Measurements from ENCODE around the gene KRTAP1-4.
"Not testable (repeated sequence)": the region's sequence is repeated elsewhere in the genome, so short reads cannot be mapped to it uniquely, and the experiment has no call there.

The KRTAP1-4 gene

GRCh38 chr17:41018541-41018940 lies 11.5 kb downstream of the KRTAP1-4 start:
- TF ChIP-seq GATA2 (IDR thresholded peaks at IDR 0.05; ENCODE audit: low read depth, low read length) (no peak), GATA3 (IDR thresholded peaks at IDR 0.05; ENCODE audit: low read depth, low read length) (no peak)

GRCh38 chr17:41016578-41017215 lies 13.3 kb downstream of the KRTAP1-4 start:
- TF ChIP-seq GATA2 (IDR thresholded peaks at IDR 0.05; ENCODE audit: low read depth, low read length) (no peak), GATA3 (IDR thresholded peaks at IDR 0.05; ENCODE audit: low read depth, low read length) (no peak)

GRCh38 chr17:41015454-41015853 lies 14.5 kb downstream of the KRTAP1-4 start:
- TF ChIP-seq GATA3 (IDR thresholded peaks at IDR 0.05; ENCODE audit: low read depth, low read length), result no peak

GRCh38 chr17:41013606-41014005 lies 16.4 kb downstream of the KRTAP1-4 start:
- TF ChIP-seq GATA2 (IDR thresholded peaks at IDR 0.05; ENCODE audit: low read depth, low read length), result no peak
- TF ChIP-seq GATA3 (IDR thresholded peaks at IDR 0.05; ENCODE audit: low read depth, low read length), result no peak

GRCh38 chr17:41013181-41013580 lies 16.8 kb downstream of the KRTAP1-4 start:
- no peak for TF ChIP-seq GATA2 (IDR thresholded peaks at IDR 0.05; ENCODE audit: low read depth, low read length)
- TF ChIP-seq GATA3 (IDR thresholded peaks at IDR 0.05; ENCODE audit: low read depth, low read length), result no peak

- TF ChIP-seq GATA3 (IDR thresholded peaks at IDR 0.05; ENCODE audit: low read depth, low read length), result no peak
- no peak for TF ChIP-seq GATA2 (IDR thresholded peaks at IDR 0.05; ENCODE audit: low read depth, low read length)
These were observed 17.5 kb downstream of the KRTAP1-4 start for GRCh38 chr17:41012326-41013120.

- no peak for TF ChIP-seq GATA2 (IDR thresholded peaks at IDR 0.05; ENCODE audit: low read depth, low read length)
- no peak for TF ChIP-seq GATA3 (IDR thresholded peaks at IDR 0.05; ENCODE audit: low read depth, low read length)
These were observed 19.6 kb downstream of the KRTAP1-4 start for GRCh38 chr17:41010441-41010840.

- TF ChIP-seq GATA2 (IDR thresholded peaks at IDR 0.05; ENCODE audit: low read depth, low read length), result no peak
- no peak for TF ChIP-seq GATA3 (IDR thresholded peaks at IDR 0.05; ENCODE audit: low read depth, low read length)
These were observed 20.1 kb downstream of the KRTAP1-4 start for GRCh38 chr17:41009936-41010335.

GRCh38 chr17:41009301-41009760 lies 20.7 kb downstream of the KRTAP1-4 start:
- TF ChIP-seq GATA2 (IDR thresholded peaks at IDR 0.05; ENCODE audit: low read depth, low read length) (no peak), GATA3 (IDR thresholded peaks at IDR 0.05; ENCODE audit: low read depth, low read length) (no peak)

- TF ChIP-seq GATA2 (IDR thresholded peaks at IDR 0.05; ENCODE audit: low read depth, low read length), result no peak
- no peak for TF ChIP-seq GATA3 (IDR thresholded peaks at IDR 0.05; ENCODE audit: low read depth, low read length)
These were observed 21.2 kb downstream of the KRTAP1-4 start, which contains the start of gene KRTAP3-1 for GRCh38 chr17:41008811-41009210. TSS of gene KRTAP3-1 (minus strand) at chr17:41009128. CDS start at chr17:41009074, 54 bp downstream.

- TF ChIP-seq GATA3 (IDR thresholded peaks at IDR 0.05; ENCODE audit: low read depth, low read length) (no peak), GATA2 (IDR thresholded peaks at IDR 0.05; ENCODE audit: low read depth, low read length) (no peak)
These were observed 25.6 kb downstream of the KRTAP1-4 start for GRCh38 chr17:41004397-41004796.

- TF ChIP-seq GATA2 (IDR thresholded peaks at IDR 0.05; ENCODE audit: low read depth, low read length), result no peak
- TF ChIP-seq GATA3 (IDR thresholded peaks at IDR 0.05; ENCODE audit: low read depth, low read length), result no peak
These were observed 26.1 kb downstream of the KRTAP1-4 start for GRCh38 chr17:41003926-41004325.

- TF ChIP-seq GATA3 (IDR thresholded peaks at IDR 0.05; ENCODE audit: low read depth, low read length) (no peak), GATA2 (IDR thresholded peaks at IDR 0.05; ENCODE audit: low read depth, low read length) (no peak)
These were observed 27.2 kb downstream of the KRTAP1-4 start for GRCh38 chr17:41002814-41003213.

- TF ChIP-seq GATA2 (IDR thresholded peaks at IDR 0.05; ENCODE audit: low read depth, low read length), result no peak
- TF ChIP-seq GATA3 (IDR thresholded peaks at IDR 0.05; ENCODE audit: low read depth, low read length), result no peak
These were observed 28.2 kb downstream of the KRTAP1-4 start for GRCh38 chr17:41001795-41002194.

- TF ChIP-seq GATA2, GATA3 (IDR thresholded peaks at IDR 0.05; ENCODE audit: low read depth, low read length): not testable (repeated sequence)
These were observed 30.4 kb downstream of the KRTAP1-4 start, which contains the start of gene KRTAP3-2 for GRCh38 chr17:40999563-40999962. TSS of gene KRTAP3-2 (minus strand) at chr17:40999906. CDS start at chr17:40999853, 53 bp downstream.

All from SH-SY5Y (cell line).